ENCODE data around the gene CHID1.

DNA sequence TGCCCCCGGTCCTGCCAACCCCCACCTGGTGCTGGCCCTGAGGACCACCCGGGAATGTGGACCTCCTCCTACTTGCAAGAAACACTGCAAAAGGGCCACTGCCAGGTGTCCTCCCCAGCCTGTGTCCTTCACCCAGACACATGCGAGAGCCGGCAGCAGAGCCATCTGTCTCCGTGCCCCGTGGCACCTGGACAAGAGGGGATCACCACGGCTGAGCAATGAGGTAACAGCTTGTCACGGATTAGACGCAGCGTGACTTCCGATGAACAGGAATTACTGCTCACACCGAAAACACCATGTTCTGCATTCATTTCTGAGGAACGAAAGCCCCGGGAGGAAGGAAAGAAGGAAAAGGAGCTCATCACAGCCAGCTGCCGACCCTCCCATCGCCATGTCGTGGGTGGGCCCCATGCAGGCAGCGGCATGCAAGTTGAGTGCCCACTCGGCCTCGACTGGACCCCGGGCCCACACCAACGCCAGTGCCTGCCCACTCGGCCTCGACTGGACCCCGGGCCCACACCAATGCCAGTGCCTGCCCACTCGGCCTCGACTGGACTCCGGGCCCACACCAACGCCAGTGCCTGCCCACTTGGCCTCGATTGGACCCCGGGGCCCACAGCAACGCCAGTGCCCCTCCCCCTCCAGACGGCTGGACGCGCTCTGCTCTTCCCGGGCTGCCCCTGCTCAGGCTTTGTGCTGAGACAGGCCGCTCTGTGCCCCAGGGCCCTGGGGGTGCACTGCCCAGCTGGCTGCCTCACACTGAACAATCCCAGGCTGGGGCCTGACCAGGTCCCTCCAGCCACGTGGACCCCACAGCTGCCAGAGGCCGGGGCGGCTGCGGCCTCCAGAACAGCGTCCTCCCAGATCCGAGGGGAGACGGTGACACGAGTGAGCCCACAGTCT, 22.0 kb downstream of the CHID1 start:
- TF ChIP-seq RAD21 (conservative IDR thresholded peaks at IDR 0.05) = no peak
- TF ChIP-seq REST (IDR thresholded peaks at IDR 0.05; ENCODE audit: borderline replicate concordance) = no peak
- TF ChIP-seq POLR2AphosphoS5 (IDR thresholded peaks at IDR 0.05) = no peak
- TF ChIP-seq EZH2 (IDR thresholded peaks at IDR 0.05; ENCODE audit: borderline replicate concordance, insufficient read depth, low read length, poor library complexity, severe bottlenecking) = no peak

All from neural cell (in vitro differentiated cells).